ENCODE measurements around the gene CYSRT1. TPM values are rescaled to one million over a fixed set of nuclear protein-coding genes. Genes with fewer than 3 reads are reported as not detected.

CYSRT1 gene
- total RNA-seq, 6 experiments from 2014 or later: 0.20 to 1.2 (median 0.31) TPM; not detected in 1

GRCh38 chr9:137268538-137269201 is 43.7 kb downstream of the CYSRT1 start:
- WGBS (ENCODE audit: insufficient coverage, low coverage, low lambda C conversion rate, missing lambda C conversion rate): 25% methylated on average over 10 of the region's 19 CpGs
- peaks cover 0 to 20% (median 2%) of the 10 kb centered on the region in 4 donors for H3K36me3 ChIP-seq
- H3K4me1 ChIP-seq: peaks cover 0 to 25% (median 12%) of the 10 kb centered on the region in 4 donors
- DNase-seq (peak in 2 of 3 donors; percentile 48 to 60), ATAC-seq (peak in 3 of 4 donors; percentile 36 to 59 (median 53))
- H3K27me3 ChIP-seq: no peaks in the 10 kb centered on the region
- H3K4me3 ChIP-seq: peak overlapping the region in 1 of 3 donors; percentile 28
- H3K9me3 ChIP-seq: no peaks in the 10 kb centered on the region
- TF ChIP-seq POLR2A (IDR thresholded peaks at IDR 0.05): no peak
- TF ChIP-seq, protein P1, sequence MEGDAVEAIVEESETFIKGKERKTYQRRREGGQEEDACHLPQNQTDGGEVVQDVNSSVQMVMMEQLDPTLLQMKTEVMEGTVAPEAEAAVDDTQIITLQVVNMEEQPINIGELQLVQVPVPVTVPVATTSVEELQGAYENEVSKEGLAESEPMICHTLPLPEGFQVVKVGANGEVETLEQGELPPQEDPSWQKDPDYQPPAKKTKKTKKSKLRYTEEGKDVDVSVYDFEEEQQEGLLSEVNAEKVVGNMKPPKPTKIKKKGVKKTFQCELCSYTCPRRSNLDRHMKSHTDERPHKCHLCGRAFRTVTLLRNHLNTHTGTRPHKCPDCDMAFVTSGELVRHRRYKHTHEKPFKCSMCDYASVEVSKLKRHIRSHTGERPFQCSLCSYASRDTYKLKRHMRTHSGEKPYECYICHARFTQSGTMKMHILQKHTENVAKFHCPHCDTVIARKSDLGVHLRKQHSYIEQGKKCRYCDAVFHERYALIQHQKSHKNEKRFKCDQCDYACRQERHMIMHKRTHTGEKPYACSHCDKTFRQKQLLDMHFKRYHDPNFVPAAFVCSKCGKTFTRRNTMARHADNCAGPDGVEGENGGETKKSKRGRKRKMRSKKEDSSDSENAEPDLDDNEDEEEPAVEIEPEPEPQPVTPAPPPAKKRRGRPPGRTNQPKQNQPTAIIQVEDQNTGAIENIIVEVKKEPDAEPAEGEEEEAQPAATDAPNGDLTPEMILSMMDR (IDR thresholded peaks at IDR 0.05): no peak
- peak overlapping the region in 2 of 3 donors; percentile 41 to 47 for H3K27ac ChIP-seq
- intact Hi-C loops (cut with DNase I): no loop called here

GRCh38 chr9:137269231-137269772 is 44.3 kb downstream of the CYSRT1 start:
- ATAC-seq (peak; percentile 61 to 82 (median 74)), DNase-seq (peak; percentile 62 to 76 (median 64))
- Histone ChIP-seq H3K4me1 (peaks cover 0 to 28% (median 12%) of the 10 kb centered on the region in 4 donors), H3K27ac (peak overlapping the region in 2 of 3 donors; percentile 41 to 47), H3K27me3 (no peaks in the 10 kb centered on the region), H3K36me3 (peaks cover 0 to 17% (median 2%) of the 10 kb centered on the region in 4 donors), H3K4me3 (peak overlapping the region in 1 of 3 donors; percentile 28), H3K9me3 (no peaks in the 10 kb centered on the region)
- intact Hi-C loops (cut with DNase I): no loop called here
- no peak for TF ChIP-seq POLR2A (IDR thresholded peaks at IDR 0.05)
- TF ChIP-seq, protein P1 (IDR thresholded peaks at IDR 0.05): no peak
- WGBS (ENCODE audit: insufficient coverage, low coverage, low lambda C conversion rate, missing lambda C conversion rate): 22% methylated on average over 11 of the region's 17 CpGs

GRCh38 chr9:137270929-137271695 is 46.1 kb downstream of the CYSRT1 start:
- DNase-seq (no peak), ATAC-seq (no peak)
- H3K36me3 ChIP-seq: peaks cover 0 to 10% (median 2%) of the 10 kb centered on the region in 4 donors
- H3K9me3 ChIP-seq: no peaks in the 10 kb centered on the region
- no peaks in the 10 kb centered on the region for H3K27me3 ChIP-seq
- TF ChIP-seq, protein P1 (IDR thresholded peaks at IDR 0.05): no peak
- TF ChIP-seq POLR2A (IDR thresholded peaks at IDR 0.05): no peak
- H3K4me1 ChIP-seq: peaks cover 0 to 28% (median 12%) of the 10 kb centered on the region in 4 donors
- no peak overlapping the region for H3K27ac ChIP-seq
- 93% methylated on average over 3 of the region's 32 CpGs for WGBS (ENCODE audit: insufficient coverage, low coverage, low lambda C conversion rate, missing lambda C conversion rate)
- H3K4me3 ChIP-seq: no peak overlapping the region
- intact Hi-C loops (cut with DNase I): no loop called here

DNA sequence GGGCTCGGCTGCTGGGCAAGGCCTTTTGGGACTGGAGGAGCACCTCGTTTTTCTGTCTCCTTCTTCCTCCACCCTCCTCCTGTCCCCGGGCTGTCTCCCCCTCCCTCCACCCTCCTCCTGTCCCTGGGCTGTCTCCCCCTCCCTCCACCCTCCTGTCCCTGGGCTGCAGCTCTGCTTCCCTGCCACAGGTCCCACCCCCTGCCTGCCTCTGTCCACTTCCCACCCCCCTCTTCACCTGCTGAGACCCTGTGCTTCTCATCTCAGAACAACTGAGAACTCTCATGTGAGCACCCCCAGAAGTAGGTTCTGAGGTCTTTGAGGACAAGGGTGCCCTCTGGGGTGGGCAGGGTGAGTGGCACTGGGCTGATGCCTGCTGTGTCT is 46.7 kb downstream of the CYSRT1 start:
- Histone ChIP-seq H3K4me3 (no peak overlapping the region), H3K36me3 (peaks cover 0 to 10% (median 2%) of the 10 kb centered on the region in 4 donors), H3K9me3 (no peaks in the 10 kb centered on the region), H3K27ac (no peak overlapping the region), H3K27me3 (no peaks in the 10 kb centered on the region), H3K4me1 (peaks cover 0 to 28% (median 12%) of the 10 kb centered on the region in 4 donors)
- ATAC-seq (no peak), DNase-seq (no peak)
- no peak for TF ChIP-seq POLR2A (IDR thresholded peaks at IDR 0.05)
- TF ChIP-seq, protein P1 (IDR thresholded peaks at IDR 0.05): no peak
- 63% methylated on average over 1 of the region's 3 CpGs for WGBS (ENCODE audit: insufficient coverage, low coverage, low lambda C conversion rate, missing lambda C conversion rate)
- intact Hi-C loops (cut with DNase I): no loop called here
